Endothelial cell of umbilical vein (primary cell): ENCODE measurements around the gene ACSL4. TPM values are rescaled to one million over a fixed set of nuclear protein-coding genes. Genes with fewer than 3 reads are reported as not detected.

ENCODE experiments used
- BruUV-seq: library from RNA; stranded (reverse); fragments of 400-500 nt; replicated peaks from 2 replicates; lab custom pipeline; 2021; lab: Mats Ljungman, UMichigan
- CTCF ChIA-PET: fragments of 300-600, 350-600 bp; sonication (Branson Sonifier 250); formaldehyde crosslinking; loops from one replicate; lab custom pipeline; 2021; ENCODE audit warnings: antibody characterized with exemption, inconsistent platforms; lab: Charles Lee
- POLR2A ChIA-PET: fragments of 300-600, 350-600 bp; sonication (Branson Sonifier 250); formaldehyde crosslinking; loops from one replicate; lab custom pipeline; 2021; ENCODE audit warnings: antibody characterized with exemption, inconsistent platforms; lab: Charles Lee
- DNase-seq: peaks from one replicate; pipeline ENCODE4 v3.0.0-alpha.2; 2011; ENCODE audit warnings: low read depth, low spot score
- FAIRE-seq: peaks from 2 replicates; lab custom pipeline; 2011; peaks lifted over from hg19 to GRCh38; lab: Jason Lieb, UNC
- H2AFZ ChIP-seq: 2 replicates; pipeline ENCODE4 v1.6.0; 2012; ENCODE audit warnings: low read depth, low read length, control low read depth, inconsistent platforms
- H3K27ac ChIP-seq: 2 replicates; pipeline ENCODE4 v1.5.1; 2011; ENCODE audit warnings: low read depth, mild to moderate bottlenecking, control low read depth, low read length, moderate library complexity; ENCODE audit not compliant: insufficient read depth
- H3K27me3 ChIP-seq, 2 experiments: 2 replicates each; pipeline versions ENCODE4 v1.6.0 to v1.6.1; 2011; ENCODE audit warnings: low read length in 2 of 2, mixed read lengths in 1 of 2; ENCODE audit not compliant: control insufficient read depth in 2 of 2, insufficient read depth in 2 of 2
- H3K36me3 ChIP-seq, 2 experiments: 2 replicates in 1 of 2; 3 replicates in 1 of 2; pipeline ENCODE4 v1.5.1; 2011; ENCODE audit warnings: low read length in 2 of 2, mild to moderate bottlenecking in 1 of 2, moderate library complexity in 1 of 2; ENCODE audit not compliant: control insufficient read depth in 2 of 2, insufficient read depth in 2 of 2; ENCODE audit errors: extremely low read depth in 1 of 2
- H3K4me1 ChIP-seq: 3 replicates; pipeline ENCODE4 v1.5.1; 2011; ENCODE audit warnings: mild to moderate bottlenecking, low read length; ENCODE audit not compliant: control insufficient read depth, insufficient read depth; ENCODE audit errors: extremely low read depth
- H3K4me2 ChIP-seq: 2 replicates; pipeline ENCODE4 v1.6.1; 2011; ENCODE audit warnings: low read length, control low read depth, mixed read lengths; ENCODE audit not compliant: insufficient read depth
- H3K4me3 ChIP-seq, 3 experiments: fragments of 200-600 bp in 1 of 3; sonication (generic), shearing (Covaris generic) in 1 of 3; replicated peaks in 1 of 3; 2 replicates each; pipeline ENCODE4 v1.5.1; 2011 to 2016; ENCODE audit warnings: control low read depth in 3 of 3, low read length in 3 of 3, mild to moderate bottlenecking in 2 of 3, inconsistent platforms in 1 of 3, low read depth in 1 of 3, moderate library complexity in 1 of 3; ENCODE audit not compliant: insufficient read depth in 1 of 3
- H3K79me2 ChIP-seq: 2 replicates; pipeline ENCODE4 v1.6.0; 2012; ENCODE audit warnings: low read length, inconsistent platforms; ENCODE audit not compliant: control insufficient read depth, insufficient read depth
- H3K9ac ChIP-seq: replicated peaks from 2 replicates; pipeline ENCODE3; 2011; ENCODE audit warnings: low read length, control low read depth; ENCODE audit not compliant: insufficient read depth; ENCODE audit errors: extremely low read depth
- H3K9me1 ChIP-seq: replicated peaks from 3 replicates; pipeline ENCODE4 v1.6.0; 2011; ENCODE audit warnings: mild to moderate bottlenecking, low read length; ENCODE audit not compliant: control insufficient read depth, insufficient read depth; ENCODE audit errors: extremely low read depth
- H3K9me3 ChIP-seq: replicated peaks from 2 replicates; pipeline ENCODE4 v1.5.1; 2012; ENCODE audit warnings: low read length, inconsistent platforms; ENCODE audit not compliant: control insufficient read depth, insufficient read depth
- H4K20me1 ChIP-seq: replicated peaks from 2 replicates; pipeline ENCODE3; 2011; ENCODE audit warnings: mild to moderate bottlenecking, low read length; ENCODE audit not compliant: control insufficient read depth, insufficient read depth; ENCODE audit errors: extremely low read depth
- CTCF ChIP-seq, 2 donors: IDR thresholded peaks; 1 replicate in 1 of 2; 2 replicates in 1 of 2; pipeline ENCODE4 v1.5.1; 2011; ENCODE audit warnings: low read length in 2 of 2, mild to moderate bottlenecking in 2 of 2, moderate library complexity in 2 of 2, control low read depth in 1 of 2, inconsistent platforms in 1 of 2, low read depth in 1 of 2; ENCODE audit not compliant: insufficient read depth in 1 of 2; ENCODE audit errors: extremely low read depth in 1 of 2
- EZH2 ChIP-seq: IDR thresholded peaks from 2 replicates; pipeline ENCODE4 v1.6.1; 2012; ENCODE audit warnings: borderline replicate concordance, low read depth, mild to moderate bottlenecking, moderate library complexity, low read length, inconsistent platforms; ENCODE audit not compliant: severe bottlenecking
- FOS ChIP-seq: IDR thresholded peaks from 2 replicates; pipeline ENCODE4 v1.6.1; 2011; ENCODE audit warnings: mild to moderate bottlenecking, low read length, moderate library complexity, borderline replicate concordance; ENCODE audit not compliant: insufficient read depth
- GATA2 ChIP-seq: IDR thresholded peaks from 2 replicates; pipeline ENCODE4 v1.7.0; 2011; ENCODE audit warnings: low read depth, mild to moderate bottlenecking, moderate library complexity, mixed read lengths, low read length; ENCODE audit not compliant: insufficient read length, insufficient read depth
- JUN ChIP-seq: IDR thresholded peaks from 2 replicates; pipeline ENCODE4 v1.6.1; 2011; ENCODE audit warnings: borderline replicate concordance, low read depth; ENCODE audit not compliant: insufficient read length, insufficient read depth
- MAX ChIP-seq: IDR thresholded peaks from 2 replicates; pipeline ENCODE4 v1.6.1; 2011; ENCODE audit not compliant: insufficient read depth, insufficient read length
- MYC ChIP-seq: IDR thresholded peaks from one replicate; pipeline ENCODE4 v1.6.1; 2011; ENCODE audit warnings: mild to moderate bottlenecking, low read depth, low read length
- POLR2A ChIP-seq: IDR thresholded peaks from 2 replicates; pipeline ENCODE4 v1.6.1; 2012; ENCODE audit warnings: low read depth, mild to moderate bottlenecking, control low read depth, low read length
- POLR2AphosphoS5 ChIP-seq: IDR thresholded peaks from 2 replicates; pipeline ENCODE4 v1.6.1; 2012; ENCODE audit warnings: low read depth, mild to moderate bottlenecking, control low read depth, low read length, moderate library complexity; ENCODE audit not compliant: insufficient read depth
- dilution Hi-C: fragments of 300-500 bp; cut with MboI; formaldehyde crosslinking; loops from one replicate; pipeline ENCODE4 v1.15.0; 2019; ENCODE audit warnings: low sequenced_read_pairs; ENCODE audit not compliant: extremely low pct_ligation_motif_present
- intact Hi-C: fragments of 100-400 bp; cut with micrococcal nuclease; formaldehyde crosslinking; loops from one replicate; pipeline ENCODE4 v1.10.0; 2022
- polyA plus RNA-seq, 4 experiments: library from polyadenylated mRNA; depleted of rRNA in 3 of 4; stranded (reverse) in 3 of 4; unstranded in 1 of 4; fragments of >200 nt; gene quantifications; 2 replicates each; pipeline versions ENCODE4 v1.2.1 to v1.2.3, GENCODE V29; 2011 to 2012; ENCODE audit warnings: missing spikeins in 1 of 4
- total RNA-seq: library from RNA; stranded (reverse); gene quantifications from 2 replicates; pipeline ENCODE4 v1.2.3, GENCODE V29; 2021

The ACSL4 gene
- total and polyA plus RNA-seq, 2 donors (not counting 3 experiments of a cell fraction or from before 2014, with no cell fraction given) = 20.7 to 85.5 TPM

- dilution Hi-C loops (no loop called here), intact Hi-C loops (no loop called here)
- H3K27ac ChIP-seq = no peak overlapping the region
- H2AFZ ChIP-seq = no peak overlapping the region
- CTCF ChIA-PET = no interaction called here
- BruUV-seq = no TSS peak
- POLR2A ChIA-PET = no interaction called here
- H3K9me1 ChIP-seq = no peaks in the 10 kb centered on the region
- DNase-seq = no peak
- no peaks in the 10 kb centered on the region for H4K20me1 ChIP-seq
- no peaks in the 10 kb centered on the region for H3K9me3 ChIP-seq
- no peak overlapping the region for H3K9ac ChIP-seq
- no peak overlapping the region for H3K4me2 ChIP-seq
- no peaks in the 10 kb centered on the region for H3K4me1 ChIP-seq
- H3K79me2 ChIP-seq = peaks cover 20% of the 10 kb centered on the region
- H3K4me3 ChIP-seq = no peak overlapping the region
- H3K27me3 ChIP-seq = no peaks in the 10 kb centered on the region
- H3K36me3 ChIP-seq = no peaks in the 10 kb centered on the region
- TF ChIP-seq EZH2 (no peak), GATA2 (no peak), FOS (no peak), CTCF (IDR thresholded peaks at IDR 0.05; ENCODE audit: extremely low read depth in 1 of 2, insufficient read depth in 1 of 2, low read depth in 1 of 2, low read length in 2 of 2) (no peak), POLR2AphosphoS5 (no peak), JUN (no peak), POLR2A (no peak), MAX (no peak), MYC (no peak)
- no peak for FAIRE-seq
Measured at GRCh38 chrX:109656774-109657173, 76.3 kb downstream of the ACSL4 start.
